Fibroblast of mammary gland (primary cell): ENCODE measurements around the gene ADPRHL1.
A peak's percentile ranks its signal among the peaks of the same experiment; 100 is the strongest.

Experiments
- DNase-seq: peaks from one replicate; pipeline ENCODE4 v3.0.0-alpha.2; 2010; ENCODE audit warnings: low read depth
- H3K4me3 ChIP-seq: 2 replicates; pipeline ENCODE4 v1.5.1; 2011; ENCODE audit warnings: low read depth, mild to moderate bottlenecking, low read length, moderate library complexity; ENCODE audit not compliant: control insufficient read depth
- CTCF ChIP-seq: conservative IDR thresholded peaks from 2 replicates; pipeline ENCODE4 v1.5.1; 2011; ENCODE audit warnings: low read depth, low read length, inconsistent platforms; ENCODE audit not compliant: control insufficient read depth, insufficient read depth

ADPRHL1 gene

GRCh38 chr13:113423520-113424163, 29.6 kb downstream of the ADPRHL1 start:
- H3K4me3 ChIP-seq: no peak overlapping the region
- TF ChIP-seq CTCF: no peak
- no peak for DNase-seq

- H3K4me3 ChIP-seq: no peak overlapping the region
- DNase-seq: no peak
- no peak for TF ChIP-seq CTCF
Observed at GRCh38 chr13:113422807-113423519, 30.3 kb downstream of the ADPRHL1 start.

- no peak for TF ChIP-seq CTCF
- DNase-seq: peak; percentile 59
- no peak overlapping the region for H3K4me3 ChIP-seq
Observed at GRCh38 chr13:113421673-113422270, 31.5 kb downstream of the ADPRHL1 start.

GRCh38 chr13:113420833-113421600, 32.3 kb downstream of the ADPRHL1 start:
- TF ChIP-seq CTCF: no peak
- DNase-seq: no peak
- no peak overlapping the region for H3K4me3 ChIP-seq

- no peak for TF ChIP-seq CTCF
- DNase-seq: no peak
- no peak overlapping the region for H3K4me3 ChIP-seq
Observed at GRCh38 chr13:113420232-113420631, 33.1 kb downstream of the ADPRHL1 start.

- no peak for TF ChIP-seq CTCF
- DNase-seq: no peak
- H3K4me3 ChIP-seq: no peak overlapping the region
Observed at GRCh38 chr13:113419531-113420193, 33.6 kb downstream of the ADPRHL1 start.
